IPS-18c (cell line): Measurements from ENCODE around the gene C17orf58.
"Not testable (repeated sequence)": the region's sequence is repeated elsewhere in the genome, so short reads cannot be mapped to it uniquely, and the experiment has no call there.

Source experiments
- H3K4me3 ChIP-seq: 2 replicates; pipeline ENCODE4 v1.7.0; 2013; ENCODE audit warnings: low read depth, mild to moderate bottlenecking, low read length, moderate library complexity; ENCODE audit not compliant: insufficient read depth
- H3K9me3 ChIP-seq: one replicate; pipeline ENCODE4 v1.6.1; 2013; ENCODE audit warnings: mild to moderate bottlenecking, low read length, moderate library complexity; ENCODE audit not compliant: control insufficient read depth, insufficient read depth

C17orf58 gene

GRCh38 chr17:67996301-67997171, at the start of gene C17orf58:
Gene C17orf58 (minus strand): TSS chr17:67996469. CDS start chr17:67996198, 271 bp downstream.
- H3K4me3 ChIP-seq: peak within 1 kb of the TSS; percentile 46; the same call in 1 of the 2 replicates
- not testable (repeated sequence) for H3K9me3 ChIP-seq

- Histone ChIP-seq H3K9me3 (no peaks in the 10 kb centered on the region), H3K4me3 (peak overlapping the region; percentile 91)
These were observed 40.3 kb upstream of the C17orf58 start for GRCh38 chr17:68036304-68037147.

GRCh38 chr17:68035523-68036303, 39.4 kb upstream of the C17orf58 start, which contains the start of gene KPNA2:
Gene KPNA2 (plus strand): TSS chr17:68035735. CDS start chr17:68037133, 1,398 bp downstream.
- Histone ChIP-seq H3K4me3 (peak within 1 kb of the TSS; percentile 91), H3K9me3 (no peaks in the 10 kb centered on the region)

- no peak overlapping the region for H3K4me3 ChIP-seq
- no peaks in the 10 kb centered on the region for H3K9me3 ChIP-seq
These were observed 38.9 kb upstream of the C17orf58 start for GRCh38 chr17:68035131-68035522.

GRCh38 chr17:68034452-68034776, 38.1 kb upstream of the C17orf58 start:
- H3K9me3 ChIP-seq: no peaks in the 10 kb centered on the region
- no peak overlapping the region for H3K4me3 ChIP-seq

GRCh38 chr17:68033636-68034451, 37.6 kb upstream of the C17orf58 start:
- no peaks in the 10 kb centered on the region for H3K9me3 ChIP-seq
- H3K4me3 ChIP-seq: no peak overlapping the region

GRCh38 chr17:68029512-68030215, 33.4 kb upstream of the C17orf58 start:
- no peak overlapping the region for H3K4me3 ChIP-seq
- no peaks in the 10 kb centered on the region for H3K9me3 ChIP-seq

- not testable (repeated sequence) for H3K9me3 ChIP-seq, H3K4me3 ChIP-seq
These were observed 26.3 kb upstream of the C17orf58 start for GRCh38 chr17:68022547-68022946.

- Histone ChIP-seq H3K4me3 (no peak overlapping the region), H3K9me3 (no peaks in the 10 kb centered on the region)
These were observed 25.7 kb upstream of the C17orf58 start for GRCh38 chr17:68021963-68022362.

GRCh38 chr17:68020791-68021190, 24.5 kb upstream of the C17orf58 start:
- H3K9me3 ChIP-seq: not testable (repeated sequence)
- peak overlapping the region; percentile 47; the same call in 1 of the 2 replicates for H3K4me3 ChIP-seq

GRCh38 chr17:68020409-68020756, 24.1 kb upstream of the C17orf58 start:
- peak overlapping the region; percentile 47; the same call in 1 of the 2 replicates for H3K4me3 ChIP-seq

GRCh38 chr17:68019675-68020408, 23.6 kb upstream of the C17orf58 start:
- Histone ChIP-seq H3K4me3 (peak overlapping the region; percentile 47; the same call in 1 of the 2 replicates), H3K9me3 (no peaks in the 10 kb centered on the region)

More at GRCh38 chr17:68020409-68020756, 24.1 kb upstream of the C17orf58 start:
- H3K9me3 ChIP-seq: no peaks in the 10 kb centered on the region

GRCh38 chr17:68019336-68019674, 23.0 kb upstream of the C17orf58 start:
- Histone ChIP-seq H3K9me3 (no peaks in the 10 kb centered on the region), H3K4me3 (no peak overlapping the region)

- H3K9me3 ChIP-seq: not testable (repeated sequence)
These were observed 22.2 kb upstream of the C17orf58 start for GRCh38 chr17:68018493-68018892.

GRCh38 chr17:68016838-68017237, 20.6 kb upstream of the C17orf58 start:
- no peak overlapping the region for H3K4me3 ChIP-seq
- H3K9me3 ChIP-seq: no peaks in the 10 kb centered on the region

More at GRCh38 chr17:68018493-68018892, 22.2 kb upstream of the C17orf58 start:
- H3K4me3 ChIP-seq: not testable (repeated sequence)
